ENCODE results near the gene TSHZ2. TPM values are rescaled to one million over a fixed set of nuclear protein-coding genes. Genes with fewer than 3 reads are reported as not detected.

Gene TSHZ2
- total and polyA plus RNA-seq, 2 donors (not counting 3 experiments of a cell fraction or from before 2014, with no cell fraction given), result not detected

GRCh38 chr20:53513168-53513488, 541.0 kb downstream of the TSHZ2 start:
- intact Hi-C loops (cut with micrococcal nuclease), result no loop called here
- DNase-seq (ENCODE audit: low read depth, low spot score), result no peak

More at GRCh38 chr20:53513168-53513488, 541.0 kb downstream of the TSHZ2 start:
- Histone ChIP-seq H3K9me3 (replicated peaks; ENCODE audit: control insufficient read depth, insufficient read depth, low read length) (no peaks in the 10 kb centered on the region), H3K4me2 (ENCODE audit: insufficient read depth, low read length) (no peak overlapping the region), H3K9ac (replicated peaks; ENCODE audit: extremely low read depth, insufficient read depth, low read length) (no peak overlapping the region), H3K4me1 (ENCODE audit: control insufficient read depth, extremely low read depth, insufficient read depth, low read length) (no peaks in the 10 kb centered on the region), H3K4me3 (replicated peaks in 1 of 3; ENCODE audit: insufficient read depth in 1 of 3, low read depth in 1 of 3, low read length in 3 of 3) (no peak overlapping the region), H3K9me1 (replicated peaks; ENCODE audit: control insufficient read depth, extremely low read depth, insufficient read depth, low read length) (no peaks in the 10 kb centered on the region), H2AFZ (ENCODE audit: low read depth, low read length) (no peak overlapping the region), H3K79me2 (ENCODE audit: control insufficient read depth, insufficient read depth, low read length) (no peaks in the 10 kb centered on the region), H3K27me3 (ENCODE audit: control insufficient read depth in 2 of 2, insufficient read depth in 2 of 2, low read length in 2 of 2) (no peaks in the 10 kb centered on the region), H3K27ac (ENCODE audit: insufficient read depth, low read depth, low read length) (no peak overlapping the region), H4K20me1 (replicated peaks; ENCODE audit: control insufficient read depth, extremely low read depth, insufficient read depth, low read length) (no peaks in the 10 kb centered on the region), H3K36me3 (ENCODE audit: control insufficient read depth in 2 of 2, extremely low read depth in 1 of 2, insufficient read depth in 2 of 2, low read length in 2 of 2) (no peaks in the 10 kb centered on the region)
- dilution Hi-C loops (cut with MboI; ENCODE audit: extremely low pct_ligation_motif_present, low sequenced_read_pairs), result no loop called here
- FAIRE-seq, result no peak
- ChIA-PET POLR2A (no interaction called here), CTCF (no interaction called here)
- no TSS peak for BruUV-seq (replicated peaks)
- TF ChIP-seq POLR2AphosphoS5 (IDR thresholded peaks at IDR 0.05; ENCODE audit: insufficient read depth, low read depth, low read length) (no peak), CTCF (IDR thresholded peaks at IDR 0.05; ENCODE audit: extremely low read depth in 1 of 2, insufficient read depth in 1 of 2, low read depth in 1 of 2, low read length in 2 of 2) (no peak)
